OCI-LY7 (cell line): ENCODE data around the gene CCNI2. TPM values are rescaled to one million over a fixed set of nuclear protein-coding genes. Genes with fewer than 3 reads are reported as not detected.

ENCODE experiments used
- BruUV-seq: library from RNA; stranded (reverse); fragments of 400-500 nt; replicated peaks from 2 replicates; lab custom pipeline; 2021; lab: Mats Ljungman, UMichigan
- CTCF ChIA-PET: fragments of 300-600 bp; sonication (Branson Sonifier 250); formaldehyde crosslinking; loops from one replicate; lab custom pipeline; 2022; ENCODE audit warnings: antibody characterized with exemption; ENCODE audit not compliant: unreplicated experiment; lab: Charles Lee
- POLR2A ChIA-PET: fragments of 300-600 bp; sonication (Branson Sonifier 250); formaldehyde crosslinking; loops from one replicate; lab custom pipeline; 2022; ENCODE audit warnings: antibody characterized with exemption; lab: Charles Lee
- DNase-seq: peaks from one replicate; pipeline ENCODE4 v3.0.0-alpha.2; 2015; ENCODE audit warnings: low spot score
- H2AFZ ChIP-seq: fragments of 200-600 bp; sonication (generic), shearing (Covaris generic); 2 replicates; pipeline ENCODE4 v1.6.1; 2014; ENCODE audit warnings: mild to moderate bottlenecking, antibody characterized with exemption, low read length, moderate library complexity
- H3K27ac ChIP-seq: fragments of 200-600 bp; sonication (generic); 2 replicates; pipeline ENCODE4 v1.5.1; 2014; ENCODE audit warnings: mixed run types, low read depth, mild to moderate bottlenecking, moderate library complexity, low read length, inconsistent platforms; ENCODE audit not compliant: poor library complexity, severe bottlenecking
- H3K36me3 ChIP-seq: fragments of 200-600 bp; sonication (generic); 2 replicates; pipeline ENCODE4 v1.6.1; 2014; ENCODE audit warnings: mild to moderate bottlenecking, antibody characterized with exemption, low read length, moderate library complexity, mixed read lengths; ENCODE audit not compliant: insufficient read depth
- H3K4me1 ChIP-seq: fragments of 200-600 bp; sonication (generic); 2 replicates; pipeline ENCODE4 v1.5.1; 2014; ENCODE audit warnings: mild to moderate bottlenecking, low read length; ENCODE audit not compliant: insufficient read depth, poor library complexity, severe bottlenecking
- H3K4me2 ChIP-seq: fragments of 200-600 bp; sonication (generic); 2 replicates; pipeline ENCODE4 v1.6.1; 2014; ENCODE audit warnings: mild to moderate bottlenecking, low read length
- H3K4me3 ChIP-seq: fragments of 200-600 bp; sonication (generic); 2 replicates; pipeline ENCODE4 v1.5.1; 2014; ENCODE audit warnings: mild to moderate bottlenecking, low read depth, low read length; ENCODE audit not compliant: poor library complexity, severe bottlenecking
- H3K79me2 ChIP-seq: fragments of 200-600 bp; sonication (generic); 2 replicates; pipeline ENCODE4 v1.6.1; 2016; ENCODE audit warnings: low read depth, mild to moderate bottlenecking, low read length, moderate library complexity, mixed read lengths; ENCODE audit not compliant: insufficient read depth
- H3K9me2 ChIP-seq: fragments of 200-600 bp; sonication (generic); 2 replicates; pipeline ENCODE4 v1.6.1; 2016; ENCODE audit warnings: mild to moderate bottlenecking, low read length, mixed read lengths; ENCODE audit not compliant: insufficient read depth
- H3K9me3 ChIP-seq: fragments of 200-600 bp; sonication (generic); 2 replicates; pipeline ENCODE4 v1.6.1; 2014; ENCODE audit warnings: mild to moderate bottlenecking, mixed run types, low read length, mixed read lengths
- H4K20me1 ChIP-seq: fragments of 200-600 bp; sonication (generic); 2 replicates; pipeline ENCODE4 v1.6.1; 2014; ENCODE audit warnings: mild to moderate bottlenecking, antibody characterized with exemption, low read length, moderate library complexity, mixed read lengths; ENCODE audit not compliant: insufficient read depth
- EZH2phosphoT487 ChIP-seq: fragments of 200-600 bp; sonication (generic); IDR thresholded peaks from 2 replicates; pipeline ENCODE4 v1.6.1; 2018; ENCODE audit warnings: low read depth, borderline replicate concordance, mild to moderate bottlenecking, mixed run types, antibody characterized with exemption, low read length, moderate library complexity, mixed read lengths
- intact Hi-C: fragments of 100-400 bp; cut with micrococcal nuclease; formaldehyde crosslinking; loops from one replicate; pipeline ENCODE4 v1.10.0; 2022; ENCODE audit not compliant: unreplicated experiment
- total RNA-seq, 2 experiments: library from RNA; depleted of rRNA in 1 of 2; stranded (reverse); fragments of >200 nt in 1 of 2; shearing (Covaris generic) in 1 of 2; gene quantifications; 2 replicates each; pipeline ENCODE4 v1.2.3, GENCODE V29; 2014 to 2022
- TF ChIP-seq, protein P1 (sequence below): fragments of 200-600 bp; sonication (generic); conservative IDR thresholded peaks from 2 replicates; pipeline ENCODE4 v1.5.1; 2014; ENCODE audit warnings: mild to moderate bottlenecking, antibody characterized with exemption, low read length, moderate library complexity, mixed read lengths

Gene CCNI2
- total RNA-seq, 2 experiments from 2014 or later, result not detected

DNA sequence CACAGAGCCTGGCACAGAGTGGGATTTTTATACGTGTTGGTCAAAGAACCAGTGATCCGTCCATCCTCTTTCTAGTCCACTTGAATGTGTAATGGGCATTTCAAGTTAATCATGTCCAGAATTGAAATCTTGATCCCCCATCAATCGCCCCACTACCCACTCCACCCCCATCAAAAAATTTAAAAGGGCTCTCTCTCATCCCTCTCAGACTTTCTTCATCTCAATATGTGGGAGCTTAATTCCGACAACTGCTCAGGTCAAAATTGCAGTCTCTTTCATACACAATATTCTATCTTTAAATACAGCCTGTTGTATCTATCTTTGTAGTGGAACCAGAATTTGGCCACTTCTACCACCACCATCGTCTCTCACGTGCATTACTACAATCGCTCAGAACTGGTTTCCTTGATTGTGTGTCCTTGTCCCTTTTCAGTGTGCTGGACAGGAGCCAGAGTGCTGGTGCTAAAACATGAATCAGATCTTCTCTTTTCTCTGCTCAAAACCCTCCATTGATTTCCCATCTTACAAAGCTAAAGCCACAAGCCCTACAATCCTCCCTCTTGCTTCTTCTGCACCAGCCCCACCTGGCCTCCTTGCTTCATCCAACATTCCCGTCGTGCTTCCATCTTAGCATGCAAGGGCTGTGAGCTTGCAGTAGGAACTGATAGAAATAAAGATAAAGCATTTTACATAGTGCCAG is 9.1 kb upstream of the CCNI2 start:
- ChIA-PET POLR2A (interaction anchor here (0.6 to 1.8 kb wide), 13 partner anchors 10 to 317 kb away, joined by 3 to 6 read pairs (median 3); no protein-coding TSS in a partner anchor), CTCF (interaction anchor here (0.5 to 1.4 kb wide), 3 partner anchors 9 to 350 kb away, joined by 3 to 4 read pairs (median 3); partner anchors contain the start of gene CCNI2)
- Histone ChIP-seq H3K4me3 (peak overlapping the region; percentile 74), H3K4me1 (peaks cover 18% of the 10 kb centered on the region), H3K79me2 (no peaks in the 10 kb centered on the region; the same call in 1 of the 2 replicates), H3K4me2 (peak overlapping the region; percentile 71), H2AFZ (peak overlapping the region; percentile 98), H3K9me3 (no peaks in the 10 kb centered on the region), H3K27ac (no peak overlapping the region), H3K36me3 (no peaks in the 10 kb centered on the region), H3K9me2 (no peaks in the 10 kb centered on the region), H4K20me1 (no peaks in the 10 kb centered on the region)
- intact Hi-C loops, result loop anchor here (5.0 to 10.0 kb wide), 2 partner anchors 181 to 353 kb away; partner anchors contain the start of gene RAD50
- TF ChIP-seq, protein P1, sequence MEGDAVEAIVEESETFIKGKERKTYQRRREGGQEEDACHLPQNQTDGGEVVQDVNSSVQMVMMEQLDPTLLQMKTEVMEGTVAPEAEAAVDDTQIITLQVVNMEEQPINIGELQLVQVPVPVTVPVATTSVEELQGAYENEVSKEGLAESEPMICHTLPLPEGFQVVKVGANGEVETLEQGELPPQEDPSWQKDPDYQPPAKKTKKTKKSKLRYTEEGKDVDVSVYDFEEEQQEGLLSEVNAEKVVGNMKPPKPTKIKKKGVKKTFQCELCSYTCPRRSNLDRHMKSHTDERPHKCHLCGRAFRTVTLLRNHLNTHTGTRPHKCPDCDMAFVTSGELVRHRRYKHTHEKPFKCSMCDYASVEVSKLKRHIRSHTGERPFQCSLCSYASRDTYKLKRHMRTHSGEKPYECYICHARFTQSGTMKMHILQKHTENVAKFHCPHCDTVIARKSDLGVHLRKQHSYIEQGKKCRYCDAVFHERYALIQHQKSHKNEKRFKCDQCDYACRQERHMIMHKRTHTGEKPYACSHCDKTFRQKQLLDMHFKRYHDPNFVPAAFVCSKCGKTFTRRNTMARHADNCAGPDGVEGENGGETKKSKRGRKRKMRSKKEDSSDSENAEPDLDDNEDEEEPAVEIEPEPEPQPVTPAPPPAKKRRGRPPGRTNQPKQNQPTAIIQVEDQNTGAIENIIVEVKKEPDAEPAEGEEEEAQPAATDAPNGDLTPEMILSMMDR, result no peak
- TF ChIP-seq EZH2phosphoT487, result no peak
- no peak for DNase-seq
- BruUV-seq, result no TSS peak

DNA sequence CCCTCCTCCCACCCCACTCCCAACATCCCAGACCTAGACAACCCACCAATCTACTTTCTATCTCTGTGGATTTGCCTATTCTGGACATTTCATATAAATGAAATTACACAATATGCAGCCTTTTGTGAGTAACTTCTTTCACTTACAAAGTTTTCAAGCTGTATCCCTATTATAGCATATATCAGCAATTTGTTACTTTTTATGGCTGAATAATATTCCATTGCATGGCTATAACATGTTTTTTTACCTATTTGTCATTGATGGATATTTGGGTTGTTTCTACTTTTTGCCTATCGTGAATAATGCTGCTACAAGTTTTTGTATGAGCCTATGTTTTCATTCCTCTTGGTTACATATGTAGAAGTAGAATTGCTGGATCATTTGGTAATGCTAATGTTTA is 8.0 kb upstream of the CCNI2 start:
- no peaks in the 10 kb centered on the region for H4K20me1 ChIP-seq
- H3K9me2 ChIP-seq, result no peaks in the 10 kb centered on the region
- H3K4me3 ChIP-seq, result no peak overlapping the region
- no peak for DNase-seq
- no peak overlapping the region for H3K4me2 ChIP-seq
- no peaks in the 10 kb centered on the region; the same call in 1 of the 2 replicates for H3K79me2 ChIP-seq
- no TSS peak for BruUV-seq
- CTCF ChIA-PET, result no interaction called here
- TF ChIP-seq, protein P1, result no peak
- no peak for TF ChIP-seq EZH2phosphoT487
- peaks cover 18% of the 10 kb centered on the region for H3K4me1 ChIP-seq
- POLR2A ChIA-PET, result interaction anchor here (0.6 kb wide), 1 partner anchor 382 kb away, joined by 3 read pairs; no protein-coding TSS in a partner anchor
- intact Hi-C loops, result loop anchor here (5.0 to 10.0 kb wide), 2 partner anchors 182 to 354 kb away; partner anchors contain the start of gene RAD50
- H3K36me3 ChIP-seq, result no peaks in the 10 kb centered on the region
- no peaks in the 10 kb centered on the region for H3K9me3 ChIP-seq
- H2AFZ ChIP-seq, result no peak overlapping the region
- H3K27ac ChIP-seq, result no peak overlapping the region

DNA sequence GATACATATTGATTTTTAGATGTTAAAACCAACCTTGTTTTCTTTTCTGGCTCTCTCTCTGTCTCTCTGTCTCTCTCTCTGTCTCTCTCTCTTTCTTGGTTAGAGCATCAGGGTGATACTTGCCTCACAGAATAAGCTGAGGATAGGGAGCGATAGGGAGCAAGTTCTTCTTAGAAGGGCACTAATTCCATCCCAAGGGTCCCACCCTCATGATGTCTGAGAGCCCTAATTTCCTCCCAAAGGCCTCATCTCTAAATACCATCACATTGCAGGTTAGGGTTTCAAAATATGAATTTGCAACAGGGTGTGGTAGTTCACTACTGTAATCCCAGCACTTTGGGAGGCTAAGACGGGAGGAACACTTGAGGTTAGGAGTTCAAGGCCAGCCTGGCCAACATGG is 5.1 kb upstream of the CCNI2 start:
- Histone ChIP-seq H3K36me3 (no peaks in the 10 kb centered on the region), H3K4me2 (no peak overlapping the region), H3K9me3 (no peaks in the 10 kb centered on the region), H3K4me3 (no peak overlapping the region), H3K27ac (no peak overlapping the region), H3K79me2 (no peaks in the 10 kb centered on the region), H2AFZ (no peak overlapping the region), H3K9me2 (no peaks in the 10 kb centered on the region), H3K4me1 (peaks cover 5% of the 10 kb centered on the region), H4K20me1 (no peaks in the 10 kb centered on the region)
- no peak for DNase-seq
- no peak for TF ChIP-seq EZH2phosphoT487
- TF ChIP-seq, protein P1, result no peak
- ChIA-PET CTCF (no interaction called here), POLR2A (interaction anchor here (0.5 kb wide), 1 partner anchor 78 kb away, joined by 3 read pairs; no protein-coding TSS in a partner anchor)
- no TSS peak for BruUV-seq
- intact Hi-C loops, result no loop called here
